GM19468 (cell line): ENCODE measurements around the gene TNP2.

ENCODE experiments used
- ATAC-seq: cut with Tn5 transposase; IDR thresholded peaks from one replicate; pipeline ENCODE4 v1.9.1; 2021; ENCODE audit warnings: mild to moderate bottlenecking, moderate library complexity, moderate number of reproducible peaks; ENCODE audit not compliant: unreplicated experiment; ENCODE audit errors: extremely low read depth

The TNP2 gene

GRCh38 chr16:11268921-11269375 is at the start of gene TNP2:
TSS of gene TNP2 (minus strand) at chr16:11269325. CDS start at chr16:11269262, 63 bp downstream.
- no peak for ATAC-seq

GRCh38 chr16:11318817-11319216 is 49.7 kb upstream of the TNP2 start:
- ATAC-seq, result no peak

GRCh38 chr16:11316331-11317015 is 47.3 kb upstream of the TNP2 start:
- no peak for ATAC-seq

GRCh38 chr16:11315510-11315909 is 46.4 kb upstream of the TNP2 start:
- ATAC-seq, result no peak

GRCh38 chr16:11314309-11314894 is 45.3 kb upstream of the TNP2 start:
- no peak for ATAC-seq

GRCh38 chr16:11313493-11314308 is 44.6 kb upstream of the TNP2 start:
- ATAC-seq, result no peak

GRCh38 chr16:11312718-11313492 is 43.8 kb upstream of the TNP2 start:
- ATAC-seq, result no peak

GRCh38 chr16:11310997-11311561 is 42.0 kb upstream of the TNP2 start:
- no peak for ATAC-seq

GRCh38 chr16:11310634-11310977 is 41.5 kb upstream of the TNP2 start:
- no peak for ATAC-seq

GRCh38 chr16:11309895-11310633 is 40.9 kb upstream of the TNP2 start:
- peak; percentile 26 for ATAC-seq

- ATAC-seq, result no peak
These were observed 39.6 kb upstream of the TNP2 start for GRCh38 chr16:11308493-11309283.

- ATAC-seq, result no peak
These were observed 38.7 kb upstream of the TNP2 start for GRCh38 chr16:11307639-11308492.

GRCh38 chr16:11306997-11307638 is 38.0 kb upstream of the TNP2 start:
- no peak for ATAC-seq

GRCh38 chr16:11306381-11306780 is 37.3 kb upstream of the TNP2 start:
- ATAC-seq, result no peak

- no peak for ATAC-seq
These were observed 34.4 kb upstream of the TNP2 start for GRCh38 chr16:11303405-11304138.

- no peak for ATAC-seq
These were observed 33.9 kb upstream of the TNP2 start for GRCh38 chr16:11302977-11303376.
